Prostate gland (tissue), 2 donors: ENCODE measurements around the gene FOXB1. TPM values are rescaled to one million over a fixed set of nuclear protein-coding genes. Genes with fewer than 3 reads are reported as not detected.

ENCODE experiments used
- DNase-seq: peaks from one replicate; pipeline ENCODE4 v3.0.0-alpha.2; 2019; ENCODE audit warnings: low spot score
- H3K27ac ChIP-seq, 2 donors: fragments of 200-600 bp; sonication (generic); 2 replicates each; pipeline ENCODE4 v1.5.1; 2017 to 2019
- H3K27me3 ChIP-seq: fragments of 200-600 bp; sonication (generic); replicated peaks from 2 replicates; pipeline ENCODE4 v1.5.1; 2019; ENCODE audit not compliant: insufficient read depth
- H3K36me3 ChIP-seq, 2 donors: fragments of 200-600 bp; sonication (generic); 1 replicate in 1 of 2; 2 replicates in 1 of 2; pipeline versions ENCODE4 v1.5.1 to v1.8.1; 2017 to 2019
- H3K4me1 ChIP-seq: fragments of 200-600 bp; sonication (generic); replicated peaks from 2 replicates; pipeline ENCODE4 v1.5.1; 2019
- H3K4me3 ChIP-seq, 2 donors: fragments of 200-600 bp; sonication (generic); 2 replicates each; pipeline ENCODE4 v1.5.1; 2017 to 2019
- H3K9me3 ChIP-seq: fragments of 200-600 bp; sonication (generic); 2 replicates; pipeline ENCODE4 v1.5.1; 2017
- CTCF ChIP-seq, 4 experiments: fragments of 200-600 bp in 2 of 4; fragments of 450-650 bp in 2 of 4; sonication (generic) in 2 of 4; IDR thresholded peaks; 1 replicate in 3 of 4; 2 replicates in 1 of 4; pipeline ENCODE4 v1.5.1; 2016 to 2019; ENCODE audit warnings: antibody characterized with exemption in 4 of 4, mild to moderate bottlenecking in 2 of 4, moderate library complexity in 2 of 4
- POLR2A ChIP-seq: fragments of 450-650 bp; IDR thresholded peaks from one replicate; pipeline ENCODE4 v1.6.1; 2016; ENCODE audit warnings: antibody characterized with exemption, mild to moderate bottlenecking
- POLR2AphosphoS5 ChIP-seq: sonication (generic); formaldehyde crosslinking; IDR thresholded peaks from one replicate; pipeline ENCODE4 v1.6.1; 2017; ENCODE audit warnings: antibody characterized with exemption
- WGBS: methylation state at CpG from one replicate; pipeline ENCODE4 v1.1.5; 2018; 5-methylcytosine and 5-hydroxymethylcytosine counted together
- intact Hi-C: fragments of 100-400 bp; cut with DNase I; formaldehyde crosslinking; loops from one replicate; pipeline ENCODE4 v1.14.2; 2022
- total RNA-seq, 2 donors: library from RNA; depleted of rRNA; stranded (reverse); fragments of >200 nt; gene quantifications; one replicate each; pipeline ENCODE4 v1.1.0, GENCODE V29; 2016

Gene FOXB1
- total RNA-seq, 2 donors from 2014 or later: not detected

DNA sequence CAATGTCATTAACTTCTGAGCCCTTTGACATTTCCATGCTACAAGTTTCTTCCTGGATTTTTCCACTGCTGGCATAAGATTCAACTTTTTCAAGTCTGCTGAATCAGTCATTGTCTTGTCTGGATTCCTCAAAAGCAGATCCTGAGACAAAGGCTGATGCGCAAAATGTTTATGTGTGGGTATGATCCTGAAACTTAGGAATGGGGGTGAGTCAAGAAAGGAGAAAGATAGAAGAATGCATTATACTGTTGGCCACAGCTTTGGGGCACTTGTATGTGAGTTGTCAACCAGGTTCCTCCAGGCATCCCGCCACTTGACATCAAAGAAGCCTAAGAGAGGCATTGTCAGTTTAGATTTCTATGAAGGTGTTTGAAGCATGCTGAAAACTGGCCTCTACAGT lies 50.4 kb downstream of the FOXB1 start:
- intact Hi-C loops: no loop called here
- Histone ChIP-seq H3K4me3 (no peak overlapping the region), H3K36me3 (no peaks in the 10 kb centered on the region), H3K27me3 (peaks cover 2% of the 10 kb centered on the region), H3K4me1 (no peaks in the 10 kb centered on the region), H3K27ac (no peak overlapping the region), H3K9me3 (no peaks in the 10 kb centered on the region)
- no peak for TF ChIP-seq POLR2AphosphoS5
- TF ChIP-seq POLR2A: no peak
- TF ChIP-seq CTCF (IDR thresholded peaks at IDR 0.05): no peak
- WGBS: 85% methylated on average over 2 of the region's 2 CpGs
- no peak for DNase-seq
